ENCODE data around the gene IRGQ.
"Not testable (repeated sequence)": the region's sequence is repeated elsewhere in the genome, so short reads cannot be mapped to it uniquely, and the experiment has no call there.

Gene IRGQ

GRCh38 chr19:43551399-43552197, 44.3 kb downstream of the IRGQ start:
- Histone ChIP-seq H3K9ac (ENCODE audit: low read length in 5 of 5) (no peak overlapping the region), H3K9me3 (ENCODE audit: control insufficient read depth in 5 of 5, low read length in 5 of 5) (no peaks in the 10 kb centered on the region), H3K27me3 (ENCODE audit: control insufficient read depth in 5 of 5, insufficient read depth in 4 of 5, low read length in 5 of 5) (no peaks in the 10 kb centered on the region), H3K4me1 (ENCODE audit: control insufficient read depth in 5 of 5, insufficient read depth in 5 of 5, low read length in 5 of 5) (no peaks in the 10 kb centered on the region), H3K27ac (ENCODE audit: low read depth, low read length) (no peak overlapping the region), H3K4me3 (ENCODE audit: low read depth in 1 of 5, low read length in 5 of 5) (no peak overlapping the region), H3K36me3 (ENCODE audit: control insufficient read depth in 5 of 5, insufficient read depth in 5 of 5, low read length in 5 of 5) (peaks cover 2 to 75% (median 53%) of the 10 kb centered on the region in 5 donors)

GRCh38 chr19:43548706-43549105, 47.2 kb downstream of the IRGQ start:
- Histone ChIP-seq H3K4me1 (ENCODE audit: control insufficient read depth in 5 of 5, insufficient read depth in 5 of 5, low read length in 5 of 5) (no peaks in the 10 kb centered on the region), H3K27ac (ENCODE audit: low read depth, low read length) (no peak overlapping the region), H3K27me3 (ENCODE audit: control insufficient read depth in 5 of 5, insufficient read depth in 4 of 5, low read length in 5 of 5) (no peaks in the 10 kb centered on the region), H3K36me3 (ENCODE audit: control insufficient read depth in 5 of 5, insufficient read depth in 5 of 5, low read length in 5 of 5) (peaks cover 2 to 78% (median 59%) of the 10 kb centered on the region in 5 donors), H3K9ac (ENCODE audit: low read length in 5 of 5) (no peak overlapping the region), H3K9me3 (ENCODE audit: control insufficient read depth in 5 of 5, low read length in 5 of 5) (no peaks in the 10 kb centered on the region), H3K4me3 (ENCODE audit: low read depth in 1 of 5, low read length in 5 of 5) (no peak overlapping the region)

DNA sequence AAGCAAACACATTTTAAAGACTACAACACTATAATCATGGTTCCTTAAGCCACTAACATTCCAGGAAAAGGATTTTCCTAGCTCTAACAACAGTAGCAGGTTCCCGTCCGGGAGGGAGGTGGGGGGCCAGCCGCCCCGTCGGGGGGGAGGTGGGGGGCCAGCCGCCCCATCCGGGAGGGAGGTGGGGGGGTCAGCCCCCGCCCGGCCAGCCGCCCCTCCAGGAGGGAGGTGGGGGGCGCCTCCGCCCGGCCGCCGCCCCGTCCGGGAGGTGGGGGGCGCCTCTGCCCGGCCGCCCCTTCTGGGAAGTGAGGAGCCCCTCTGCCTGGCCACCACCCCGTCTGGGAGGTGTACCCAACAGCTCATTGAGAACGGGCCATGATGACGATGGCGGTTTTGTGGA, 48.0 kb downstream of the IRGQ start:
- not testable (repeated sequence) for H3K9ac ChIP-seq (ENCODE audit: low read length in 5 of 5); H3K27ac ChIP-seq (ENCODE audit: low read depth, low read length); H3K4me3 ChIP-seq (ENCODE audit: low read depth in 1 of 5, low read length in 5 of 5); H3K9me3 ChIP-seq (ENCODE audit: control insufficient read depth in 5 of 5, low read length in 5 of 5); H3K4me1 ChIP-seq (ENCODE audit: control insufficient read depth in 5 of 5, insufficient read depth in 5 of 5, low read length in 5 of 5); H3K27me3 ChIP-seq (ENCODE audit: control insufficient read depth in 5 of 5, insufficient read depth in 4 of 5, low read length in 5 of 5)
- peaks cover 2 to 78% (median 61%) of the 10 kb centered on the region in 5 donors for H3K36me3 ChIP-seq (ENCODE audit: control insufficient read depth in 5 of 5, insufficient read depth in 5 of 5, low read length in 5 of 5)

DNA sequence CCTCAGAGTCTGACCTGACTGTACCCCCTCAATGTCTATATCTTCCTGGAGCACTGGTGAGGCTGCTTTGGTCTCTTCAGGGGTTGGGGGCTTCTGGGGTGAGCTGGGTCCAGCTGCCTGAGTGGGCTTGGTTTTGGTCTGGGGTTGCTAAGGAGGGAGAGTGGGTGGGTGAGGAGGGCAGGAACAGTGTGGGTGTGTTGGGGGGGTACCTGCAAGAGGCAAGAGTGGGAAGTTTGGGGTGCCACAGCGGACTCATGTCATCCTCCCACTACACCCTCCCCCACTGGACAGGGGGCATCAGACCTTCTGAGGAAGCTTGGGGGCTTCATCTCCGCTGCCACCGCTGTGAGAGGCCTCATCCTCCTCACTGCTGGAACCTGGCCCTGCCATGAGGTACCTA, 49.4 kb downstream of the IRGQ start:
- Histone ChIP-seq H3K27me3 (ENCODE audit: control insufficient read depth in 5 of 5, insufficient read depth in 4 of 5, low read length in 5 of 5) (no peaks in the 10 kb centered on the region), H3K36me3 (ENCODE audit: control insufficient read depth in 5 of 5, insufficient read depth in 5 of 5, low read length in 5 of 5) (peaks cover 2 to 78% (median 63%) of the 10 kb centered on the region in 5 donors), H3K4me3 (ENCODE audit: low read depth in 1 of 5, low read length in 5 of 5) (no peak overlapping the region), H3K9me3 (ENCODE audit: control insufficient read depth in 5 of 5, low read length in 5 of 5) (no peaks in the 10 kb centered on the region), H3K9ac (ENCODE audit: low read length in 5 of 5) (no peak overlapping the region), H3K27ac (ENCODE audit: low read depth, low read length) (no peak overlapping the region), H3K4me1 (ENCODE audit: control insufficient read depth in 5 of 5, insufficient read depth in 5 of 5, low read length in 5 of 5) (no peaks in the 10 kb centered on the region)

DNA sequence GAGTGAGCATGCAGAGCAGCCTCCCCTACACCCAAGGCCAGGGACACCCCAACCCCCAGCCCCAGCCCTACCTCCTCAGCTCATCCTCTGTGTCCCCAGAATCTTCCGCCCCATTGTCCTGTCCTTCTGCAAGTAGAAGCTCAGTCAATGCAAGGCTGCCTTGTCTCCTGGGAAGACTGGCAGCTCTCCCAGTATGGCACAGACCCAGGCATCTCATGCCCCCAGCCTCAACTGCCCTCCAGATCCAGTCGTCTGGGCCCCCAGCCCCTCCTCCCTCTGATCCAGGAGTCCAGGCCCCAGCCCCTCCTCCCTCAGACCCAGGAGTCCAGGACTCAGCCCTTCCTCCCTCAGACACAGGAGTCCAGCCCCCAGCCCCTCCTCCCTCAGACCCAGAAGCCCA, 50.0 kb downstream of the IRGQ start:
- H3K9me3 ChIP-seq (ENCODE audit: control insufficient read depth in 5 of 5, low read length in 5 of 5): no peaks in the 10 kb centered on the region
- no peak overlapping the region for H3K4me3 ChIP-seq (ENCODE audit: low read depth in 1 of 5, low read length in 5 of 5)
- no peak overlapping the region for H3K9ac ChIP-seq (ENCODE audit: low read length in 5 of 5)
- H3K27me3 ChIP-seq (ENCODE audit: control insufficient read depth in 5 of 5, insufficient read depth in 4 of 5, low read length in 5 of 5): no peaks in the 10 kb centered on the region
- H3K27ac ChIP-seq (ENCODE audit: low read depth, low read length): no peak overlapping the region
- H3K4me1 ChIP-seq (ENCODE audit: control insufficient read depth in 5 of 5, insufficient read depth in 5 of 5, low read length in 5 of 5): no peaks in the 10 kb centered on the region
- peaks cover 2 to 78% (median 61%) of the 10 kb centered on the region in 5 donors for H3K36me3 ChIP-seq (ENCODE audit: control insufficient read depth in 5 of 5, insufficient read depth in 5 of 5, low read length in 5 of 5)

- H3K4me1 ChIP-seq (ENCODE audit: control insufficient read depth in 5 of 5, insufficient read depth in 5 of 5, low read length in 5 of 5): no peaks in the 10 kb centered on the region
- no peak overlapping the region for H3K9ac ChIP-seq (ENCODE audit: low read length in 5 of 5)
- no peaks in the 10 kb centered on the region for H3K27me3 ChIP-seq (ENCODE audit: control insufficient read depth in 5 of 5, insufficient read depth in 4 of 5, low read length in 5 of 5)
- H3K27ac ChIP-seq (ENCODE audit: low read depth, low read length): no peak overlapping the region
- H3K36me3 ChIP-seq (ENCODE audit: control insufficient read depth in 5 of 5, insufficient read depth in 5 of 5, low read length in 5 of 5): peaks cover 2 to 78% (median 59%) of the 10 kb centered on the region in 5 donors
- no peaks in the 10 kb centered on the region for H3K9me3 ChIP-seq (ENCODE audit: control insufficient read depth in 5 of 5, low read length in 5 of 5)
- H3K4me3 ChIP-seq (ENCODE audit: low read depth in 1 of 5, low read length in 5 of 5): no peak overlapping the region
These were observed 50.7 kb downstream of the IRGQ start for GRCh38 chr19:43545276-43545675.

- Histone ChIP-seq H3K27ac (ENCODE audit: low read depth, low read length) (no peak overlapping the region), H3K4me1 (ENCODE audit: control insufficient read depth in 5 of 5, insufficient read depth in 5 of 5, low read length in 5 of 5) (no peaks in the 10 kb centered on the region), H3K36me3 (ENCODE audit: control insufficient read depth in 5 of 5, insufficient read depth in 5 of 5, low read length in 5 of 5) (peaks cover 5 to 81% (median 63%) of the 10 kb centered on the region in 5 donors), H3K4me3 (ENCODE audit: low read depth in 1 of 5, low read length in 5 of 5) (no peak overlapping the region), H3K27me3 (ENCODE audit: control insufficient read depth in 5 of 5, insufficient read depth in 4 of 5, low read length in 5 of 5) (no peaks in the 10 kb centered on the region), H3K9me3 (ENCODE audit: control insufficient read depth in 5 of 5, low read length in 5 of 5) (peaks cover 0 to 2% (median 1%) of the 10 kb centered on the region in 5 donors), H3K9ac (ENCODE audit: low read length in 5 of 5) (no peak overlapping the region)
These were observed 51.9 kb downstream of the IRGQ start for GRCh38 chr19:43544077-43544476.

DNA sequence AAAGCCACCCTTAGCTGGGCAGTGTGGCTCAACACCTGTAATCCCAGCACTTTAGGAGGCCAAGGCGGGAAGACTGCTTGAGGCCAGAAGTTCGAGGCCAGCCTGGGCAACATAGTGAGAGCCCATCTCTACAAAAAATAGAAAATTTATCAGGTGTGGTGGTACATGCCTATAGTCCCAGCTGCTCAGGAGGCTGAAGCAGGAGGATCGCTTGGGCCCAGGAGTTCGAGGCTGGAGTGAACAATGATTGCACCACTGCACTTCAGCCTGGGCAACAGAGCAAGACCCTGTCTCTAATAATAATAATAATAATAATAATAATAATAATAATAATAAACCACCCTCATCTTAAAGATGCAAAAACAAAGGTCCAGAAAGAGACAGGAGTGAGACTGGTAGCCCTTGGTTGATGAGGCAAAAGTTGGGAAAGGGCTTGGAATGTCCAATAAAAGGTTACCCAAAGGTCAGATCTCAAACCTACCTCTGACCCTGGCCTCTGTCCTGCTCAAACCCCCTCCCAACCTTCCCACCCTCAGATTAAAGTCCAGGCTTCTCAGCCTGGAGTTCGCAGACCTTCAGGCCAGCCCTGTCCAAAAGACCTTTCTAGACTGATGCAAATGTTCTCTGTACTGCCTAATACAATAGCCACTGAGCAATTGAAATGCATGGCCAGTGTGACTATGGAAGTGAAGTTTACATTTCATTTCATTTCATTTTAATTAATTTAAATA, 53.8 kb downstream of the IRGQ start:
- no peak overlapping the region for H3K4me3 ChIP-seq (ENCODE audit: low read depth in 1 of 5, low read length in 5 of 5)
- peaks cover 11 to 89% (median 69%) of the 10 kb centered on the region in 5 donors for H3K36me3 ChIP-seq (ENCODE audit: control insufficient read depth in 5 of 5, insufficient read depth in 5 of 5, low read length in 5 of 5)
- no peak overlapping the region for H3K27ac ChIP-seq (ENCODE audit: low read depth, low read length)
- H3K9me3 ChIP-seq (ENCODE audit: control insufficient read depth in 5 of 5, low read length in 5 of 5): peaks cover 0 to 7% (median 2%) of the 10 kb centered on the region in 5 donors
- H3K9ac ChIP-seq (ENCODE audit: low read length in 5 of 5): no peak overlapping the region
- H3K4me1 ChIP-seq (ENCODE audit: control insufficient read depth in 5 of 5, insufficient read depth in 5 of 5, low read length in 5 of 5): no peaks in the 10 kb centered on the region
- H3K27me3 ChIP-seq (ENCODE audit: control insufficient read depth in 5 of 5, insufficient read depth in 4 of 5, low read length in 5 of 5): no peaks in the 10 kb centered on the region

- Histone ChIP-seq H3K4me3 (ENCODE audit: low read depth in 1 of 5, low read length in 5 of 5) (no peak overlapping the region), H3K9me3 (ENCODE audit: control insufficient read depth in 5 of 5, low read length in 5 of 5) (peaks cover 0 to 7% (median 2%) of the 10 kb centered on the region in 5 donors), H3K9ac (ENCODE audit: low read length in 5 of 5) (no peak overlapping the region), H3K27me3 (ENCODE audit: control insufficient read depth in 5 of 5, insufficient read depth in 4 of 5, low read length in 5 of 5) (no peaks in the 10 kb centered on the region), H3K36me3 (ENCODE audit: control insufficient read depth in 5 of 5, insufficient read depth in 5 of 5, low read length in 5 of 5) (peaks cover 11 to 75% (median 58%) of the 10 kb centered on the region in 5 donors), H3K27ac (ENCODE audit: low read depth, low read length) (no peak overlapping the region), H3K4me1 (ENCODE audit: control insufficient read depth in 5 of 5, insufficient read depth in 5 of 5, low read length in 5 of 5) (peaks cover 0 to 3% (median 0%) of the 10 kb centered on the region in 5 donors)
These were observed 55.6 kb downstream of the IRGQ start for GRCh38 chr19:43540381-43540780.

DNA sequence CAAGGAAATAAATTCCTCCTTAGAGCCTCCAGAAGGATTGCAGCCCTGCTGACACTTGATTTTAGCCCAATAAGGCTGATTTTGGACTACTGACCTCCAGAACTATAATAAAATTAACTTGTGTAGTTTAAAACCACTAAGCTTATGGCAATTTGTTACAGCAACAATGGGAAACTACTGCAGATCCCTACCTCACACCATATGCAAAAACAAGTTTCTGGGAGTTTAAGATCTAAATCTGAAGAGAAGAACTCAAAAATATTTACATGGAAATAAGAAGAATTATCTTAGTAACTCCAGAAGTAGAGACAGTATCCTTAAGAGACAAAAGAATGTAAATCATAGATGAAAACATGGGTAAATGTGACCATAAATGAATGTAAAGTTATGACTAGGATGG, 57.0 kb downstream of the IRGQ start:
- Histone ChIP-seq H3K4me1 (ENCODE audit: control insufficient read depth in 5 of 5, insufficient read depth in 5 of 5, low read length in 5 of 5) (peaks cover 0 to 15% (median 5%) of the 10 kb centered on the region in 5 donors), H3K9me3 (ENCODE audit: control insufficient read depth in 5 of 5, low read length in 5 of 5) (peaks cover 0 to 7% (median 2%) of the 10 kb centered on the region in 5 donors), H3K4me3 (ENCODE audit: low read depth in 1 of 5, low read length in 5 of 5) (no peak overlapping the region), H3K36me3 (ENCODE audit: control insufficient read depth in 5 of 5, insufficient read depth in 5 of 5, low read length in 5 of 5) (peaks cover 11 to 60% (median 47%) of the 10 kb centered on the region in 5 donors), H3K9ac (ENCODE audit: low read length in 5 of 5) (no peak overlapping the region), H3K27me3 (ENCODE audit: control insufficient read depth in 5 of 5, insufficient read depth in 4 of 5, low read length in 5 of 5) (no peaks in the 10 kb centered on the region), H3K27ac (ENCODE audit: low read depth, low read length) (no peak overlapping the region)

Data from subcutaneous abdominal adipose tissue (tissue), 5 donors.